Fibroblast of villous mesenchyme (primary cell): ENCODE data around the gene KHDRBS1. TPM values are rescaled to one million over a fixed set of nuclear protein-coding genes. Genes with fewer than 3 reads are reported as not detected.
"Not testable (repeated sequence)": the region's sequence is repeated elsewhere in the genome, so short reads cannot be mapped to it uniquely, and the experiment has no call there.

Experiments
- DNase-seq: peaks from one replicate; pipeline ENCODE4 v3.0.0-alpha.2; 2010; ENCODE audit warnings: low read depth
- H3K4me3 ChIP-seq: 2 replicates; pipeline ENCODE4 v1.5.1; 2011; ENCODE audit warnings: low read depth, mild to moderate bottlenecking, low read length
- CTCF ChIP-seq: IDR thresholded peaks from 2 replicates; pipeline ENCODE4 v1.5.1; 2012; ENCODE audit warnings: low read depth, mild to moderate bottlenecking, low read length; ENCODE audit not compliant: insufficient read depth
- total RNA-seq: library from RNA; depleted of rRNA; stranded (reverse); fragments of >200 nt; gene quantifications from 2 replicates; pipeline ENCODE4 v1.2.3, GENCODE V29; 2012

The KHDRBS1 gene
- total RNA-seq, 1 donor, result 51.0 TPM

DNA sequence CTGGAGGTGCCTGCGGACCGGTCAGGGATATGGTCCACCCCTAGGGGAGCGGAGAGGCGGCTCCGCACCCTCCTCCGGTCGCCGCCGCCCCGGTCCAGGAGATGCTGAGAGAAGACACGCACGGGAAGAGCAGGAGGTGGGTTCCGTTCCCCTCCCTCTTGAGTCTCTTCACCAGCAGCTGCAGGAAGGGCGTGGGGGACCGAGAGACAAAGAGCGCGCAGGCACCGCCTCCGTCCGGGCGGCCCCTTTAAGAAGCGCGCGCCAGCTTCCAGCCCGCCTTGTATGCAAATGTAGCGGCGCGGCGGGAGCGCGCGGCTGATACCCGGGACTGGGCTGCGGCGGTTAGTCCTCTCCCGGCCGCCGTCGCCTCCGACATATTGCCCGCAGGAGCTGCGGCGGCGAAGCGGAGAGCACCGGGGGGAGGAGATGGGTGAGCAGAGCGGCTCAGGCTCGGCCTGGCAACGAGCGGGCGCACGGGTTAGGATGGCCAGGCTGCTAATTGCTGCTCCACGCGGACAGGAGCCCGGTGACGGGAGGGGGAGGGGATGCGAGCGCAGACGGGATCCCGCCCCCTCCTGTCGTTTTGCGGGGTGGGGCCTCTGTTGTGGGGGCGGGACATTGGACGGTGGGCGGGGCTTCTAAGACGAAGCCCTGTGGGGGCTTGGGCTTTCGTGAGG lies 59.1 kb downstream of the KHDRBS1 start, which contains the start of gene TMEM39B:
Gene TMEM39B, plus strand, starts transcription at position 318 of the 677 bp plus-strand sequence. Its CDS starts 109 bp downstream, at position 427.
- peak; percentile 3 for TF ChIP-seq CTCF
- H3K4me3 ChIP-seq, result peak within 1 kb of the TSS; percentile 86
- DNase-seq, result peak; percentile 96

DNA sequence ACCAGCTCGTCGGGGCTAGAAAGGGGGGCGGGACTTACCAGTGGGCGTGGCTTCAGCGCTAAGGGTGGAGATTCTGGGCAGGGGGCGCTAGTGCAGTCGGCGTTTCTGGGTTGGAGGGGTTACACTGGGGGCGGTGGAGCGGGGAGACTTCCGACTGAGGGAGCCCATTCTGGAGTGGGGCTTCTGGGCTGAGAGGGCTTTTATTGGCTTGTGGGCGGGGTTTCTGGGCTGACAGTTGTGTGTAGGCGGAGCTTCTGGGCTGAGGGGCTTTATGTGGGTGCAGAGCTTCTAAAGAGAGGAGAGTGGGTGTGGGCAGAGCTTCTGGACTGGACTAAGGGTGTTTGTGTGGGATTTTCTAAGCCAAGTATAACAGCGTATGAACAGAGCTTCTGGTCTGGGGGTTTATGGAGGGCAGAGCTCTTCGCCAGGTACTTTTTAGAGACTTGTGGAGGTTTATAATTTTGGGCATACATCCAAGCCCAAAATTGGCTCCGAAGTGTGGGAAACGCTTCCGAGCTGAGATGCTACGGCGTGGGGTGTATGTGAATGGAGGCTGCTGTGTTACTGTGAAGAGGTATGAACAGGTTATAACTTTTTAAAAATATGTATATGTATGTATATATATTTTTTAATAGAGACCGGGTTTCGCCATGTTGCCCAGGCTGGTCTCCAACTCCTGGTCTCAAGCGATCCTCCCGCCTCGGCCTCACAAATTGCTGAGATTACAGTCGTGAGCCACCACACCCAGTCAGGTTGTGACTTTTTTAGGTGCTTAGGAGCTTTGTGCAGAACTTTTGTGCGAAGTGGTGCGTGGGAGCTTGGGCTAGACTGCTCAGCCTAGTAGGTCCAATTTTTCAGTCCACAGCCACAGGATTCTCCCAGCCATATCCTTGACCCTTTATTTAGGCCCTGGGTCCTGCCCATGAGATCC lies 59.9 kb downstream of the KHDRBS1 start:
- peak overlapping the region; percentile 86 for H3K4me3 ChIP-seq
- DNase-seq, result no peak
- peak; percentile 25 for TF ChIP-seq CTCF

DNA sequence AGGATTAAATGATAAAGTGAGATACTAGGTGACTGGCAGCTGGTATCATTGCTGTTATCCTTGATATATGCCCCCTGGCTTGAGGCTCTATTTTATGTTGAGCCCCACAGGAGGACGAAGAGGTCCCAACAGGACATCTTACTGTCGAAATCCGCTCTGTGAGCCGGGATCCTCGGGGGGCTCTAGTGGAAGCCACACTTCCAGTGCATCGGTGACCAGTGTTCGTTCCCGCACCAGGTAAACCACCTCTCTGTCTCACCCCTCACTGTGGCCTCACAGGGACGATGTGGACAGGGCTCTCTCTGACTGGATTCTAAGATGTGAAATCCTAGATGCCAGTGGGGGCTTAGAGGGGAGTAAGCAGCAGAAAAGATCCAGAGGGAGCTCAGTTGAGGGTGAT lies 61.2 kb downstream of the KHDRBS1 start:
- H3K4me3 ChIP-seq, result no peak overlapping the region

GRCh38 chr1:32077451-32077850 lies 63.8 kb downstream of the KHDRBS1 start:
- no peak overlapping the region for H3K4me3 ChIP-seq
- no peak for TF ChIP-seq CTCF
- DNase-seq, result no peak

More for the DNA sequence above, 61.2 kb downstream of the KHDRBS1 start:
- TF ChIP-seq CTCF, result no peak
- DNase-seq, result no peak

DNA sequence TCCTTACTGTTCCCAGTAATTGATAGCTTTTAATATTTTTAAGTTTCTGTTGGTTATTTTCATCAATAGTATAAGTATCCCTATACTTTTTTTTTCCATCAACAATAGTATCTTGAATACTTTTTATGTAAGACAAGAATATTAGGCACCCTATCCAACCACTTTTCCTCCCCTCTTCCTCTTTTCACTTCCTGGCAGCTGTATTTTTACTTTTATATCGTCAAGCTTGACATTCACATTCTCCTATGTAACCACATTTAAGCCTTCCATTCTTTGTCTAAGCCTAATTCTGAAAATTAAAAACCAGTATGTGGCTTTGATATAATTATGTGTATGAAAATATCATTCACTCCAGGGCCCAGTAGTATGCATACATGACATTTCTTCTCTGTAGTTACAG lies 68.4 kb downstream of the KHDRBS1 start:
- no peak overlapping the region for H3K4me3 ChIP-seq
- no peak for DNase-seq
- no peak for TF ChIP-seq CTCF

GRCh38 chr1:32086381-32086780 lies 72.7 kb downstream of the KHDRBS1 start:
- not testable (repeated sequence) for H3K4me3 ChIP-seq, DNase-seq

DNA sequence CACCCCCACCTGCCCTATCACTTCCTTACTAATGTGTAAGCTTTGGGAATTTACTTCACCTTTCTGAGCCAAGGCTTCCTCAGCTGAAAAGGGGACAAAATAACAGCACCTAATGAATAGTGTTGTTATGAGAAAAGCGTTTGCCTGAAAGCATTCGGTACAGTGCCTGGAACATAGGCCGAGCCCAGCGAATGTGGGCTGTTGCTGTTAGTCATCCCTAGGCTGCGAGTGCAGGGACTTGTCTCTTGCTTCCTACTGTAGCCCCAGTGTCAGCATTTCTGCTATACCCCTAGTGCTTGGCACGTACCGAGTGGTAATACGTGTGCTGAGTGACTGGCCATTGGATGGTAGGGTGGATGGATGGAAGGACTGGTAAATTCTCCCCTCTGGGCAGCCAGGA lies 77.5 kb downstream of the KHDRBS1 start:
- H3K4me3 ChIP-seq, result no peak overlapping the region
- no peak for TF ChIP-seq CTCF
- DNase-seq, result no peak
